ENCODE results near the gene ZP1. TPM values are rescaled to one million over a fixed set of nuclear protein-coding genes. Genes with fewer than 3 reads are reported as not detected.

The ZP1 gene
- total RNA-seq, 1 experiment from 2014 or later: not detected

DNA sequence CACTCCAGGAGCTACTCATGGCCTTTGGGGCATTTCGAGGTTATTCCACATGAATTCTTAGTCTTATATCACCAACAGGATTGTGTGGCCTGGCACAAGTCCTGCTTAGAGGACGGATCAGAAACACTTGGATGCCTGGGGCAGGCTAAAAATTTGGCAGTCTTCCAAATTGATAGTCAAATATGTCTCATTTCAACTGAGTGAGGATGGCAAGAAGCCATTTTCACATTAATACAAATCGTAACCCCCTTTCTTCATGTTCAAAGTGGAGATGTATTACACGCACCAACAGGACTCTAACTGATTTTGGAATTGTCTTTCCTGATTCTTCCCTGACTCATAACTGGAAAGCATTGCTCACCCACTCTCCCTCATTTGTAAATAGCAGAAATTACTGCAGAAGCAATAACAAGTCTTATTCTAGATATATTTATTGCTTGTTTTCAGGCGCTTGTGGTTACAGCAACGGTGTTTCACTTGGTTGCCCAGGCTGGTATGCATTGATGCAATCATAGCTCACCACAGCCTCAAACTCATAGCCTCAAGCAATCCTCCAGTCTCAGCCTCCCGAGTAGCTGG, 35.8 kb upstream of the ZP1 start:
- Mint-ChIP-seq H3K4me3 (ENCODE audit: unreplicated experiment) (no peak overlapping the region), H3K27ac (ENCODE audit: unreplicated experiment) (no peak overlapping the region), H3K4me1 (ENCODE audit: low read depth, unreplicated experiment) (no peaks in the 10 kb centered on the region), H3K36me3 (ENCODE audit: insufficient read depth, unreplicated experiment) (no peaks in the 10 kb centered on the region), H3K9me3 (ENCODE audit: unreplicated experiment) (no peaks in the 10 kb centered on the region), H3K27me3 (ENCODE audit: insufficient read depth, unreplicated experiment) (peaks cover 3% of the 10 kb centered on the region)
- no peaks in the 10 kb centered on the region for H3K27me3 ChIP-seq (replicated peaks; ENCODE audit: control insufficient read depth, insufficient read depth, low read length)
- intact Hi-C loops (cut with micrococcal nuclease; ENCODE audit: unreplicated experiment): loop anchor here (1.0 to 2.0 kb wide), 5 partner anchors 56 to 295 kb away; no protein-coding TSS in a partner anchor
- H3K36me3 ChIP-seq (ENCODE audit: control insufficient read depth, insufficient read depth, low read length): no peaks in the 10 kb centered on the region
- H3K9me3 ChIP-seq: no peaks in the 10 kb centered on the region
- no peak for DNase-seq
- ChIA-PET POLR2A (no interaction called here), CTCF (interaction anchor here (0.6 to 10.7 kb wide), 12 partner anchors 11 to 721 kb away, joined by 3 to 200 read pairs (median 4); partner anchors contain the start of genes TMEM109 and ZP1)
- TF ChIP-seq, protein P1, sequence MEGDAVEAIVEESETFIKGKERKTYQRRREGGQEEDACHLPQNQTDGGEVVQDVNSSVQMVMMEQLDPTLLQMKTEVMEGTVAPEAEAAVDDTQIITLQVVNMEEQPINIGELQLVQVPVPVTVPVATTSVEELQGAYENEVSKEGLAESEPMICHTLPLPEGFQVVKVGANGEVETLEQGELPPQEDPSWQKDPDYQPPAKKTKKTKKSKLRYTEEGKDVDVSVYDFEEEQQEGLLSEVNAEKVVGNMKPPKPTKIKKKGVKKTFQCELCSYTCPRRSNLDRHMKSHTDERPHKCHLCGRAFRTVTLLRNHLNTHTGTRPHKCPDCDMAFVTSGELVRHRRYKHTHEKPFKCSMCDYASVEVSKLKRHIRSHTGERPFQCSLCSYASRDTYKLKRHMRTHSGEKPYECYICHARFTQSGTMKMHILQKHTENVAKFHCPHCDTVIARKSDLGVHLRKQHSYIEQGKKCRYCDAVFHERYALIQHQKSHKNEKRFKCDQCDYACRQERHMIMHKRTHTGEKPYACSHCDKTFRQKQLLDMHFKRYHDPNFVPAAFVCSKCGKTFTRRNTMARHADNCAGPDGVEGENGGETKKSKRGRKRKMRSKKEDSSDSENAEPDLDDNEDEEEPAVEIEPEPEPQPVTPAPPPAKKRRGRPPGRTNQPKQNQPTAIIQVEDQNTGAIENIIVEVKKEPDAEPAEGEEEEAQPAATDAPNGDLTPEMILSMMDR (IDR thresholded peaks at IDR 0.05; ENCODE audit: insufficient read depth in 1 of 2, low read depth in 1 of 2, low read length in 1 of 2, severe bottlenecking in 1 of 2, unreplicated experiment in 1 of 2): no peak
- H3K4me3 ChIP-seq (ENCODE audit: low read depth, low read length): no peak overlapping the region
- BruUV-seq (replicated peaks): no TSS peak
- no peaks in the 10 kb centered on the region for H3K4me1 ChIP-seq

DNA sequence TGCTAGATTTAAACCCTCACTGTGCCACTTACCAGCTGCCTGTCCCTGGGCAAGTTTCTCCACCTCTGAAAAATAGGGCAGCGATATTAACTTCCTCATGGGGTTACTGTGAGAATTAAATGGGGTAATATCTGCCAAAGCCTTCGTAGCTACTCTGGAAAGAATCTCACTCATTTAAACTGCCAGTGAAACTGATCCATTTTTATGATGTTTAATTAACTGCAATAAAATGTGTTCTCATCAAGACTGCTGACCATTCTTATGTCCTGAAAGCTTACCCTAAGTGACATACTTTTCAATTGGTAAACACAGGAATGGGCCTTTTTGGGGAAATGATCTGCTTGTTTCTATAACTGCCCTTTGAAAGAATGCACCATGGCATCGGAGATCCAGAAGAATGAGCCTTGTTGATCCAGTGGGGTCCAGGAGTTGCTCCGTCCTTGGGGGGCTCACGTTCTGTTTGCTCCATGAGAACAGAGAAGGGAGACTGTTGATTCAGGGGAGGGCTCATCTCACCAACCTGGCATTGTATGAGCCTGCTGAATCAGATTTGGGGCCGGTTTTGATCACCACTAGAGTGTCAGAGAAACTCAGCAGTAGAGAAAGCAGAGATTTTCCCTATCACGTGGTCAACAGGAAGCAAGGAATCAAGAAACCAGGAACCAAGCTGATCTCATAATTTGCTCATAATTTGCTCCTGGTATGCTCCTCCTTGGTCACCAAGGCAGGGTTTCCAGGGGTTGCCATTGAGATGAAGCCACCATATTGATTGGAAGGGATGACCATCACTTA, 32.4 kb upstream of the ZP1 start:
- Histone ChIP-seq H3K4me1 (no peaks in the 10 kb centered on the region), H3K9me3 (no peaks in the 10 kb centered on the region), H3K27me3 (replicated peaks; ENCODE audit: control insufficient read depth, insufficient read depth, low read length) (no peaks in the 10 kb centered on the region), H3K36me3 (ENCODE audit: control insufficient read depth, insufficient read depth, low read length) (no peaks in the 10 kb centered on the region), H3K4me3 (ENCODE audit: low read depth, low read length) (no peak overlapping the region)
- Mint-ChIP-seq H3K4me3 (ENCODE audit: unreplicated experiment) (no peak overlapping the region), H3K27ac (ENCODE audit: unreplicated experiment) (no peak overlapping the region), H3K9me3 (ENCODE audit: unreplicated experiment) (no peaks in the 10 kb centered on the region), H3K27me3 (ENCODE audit: insufficient read depth, unreplicated experiment) (no peaks in the 10 kb centered on the region), H3K36me3 (ENCODE audit: insufficient read depth, unreplicated experiment) (peaks cover 6% of the 10 kb centered on the region), H3K4me1 (ENCODE audit: low read depth, unreplicated experiment) (no peaks in the 10 kb centered on the region)
- no TSS peak for BruUV-seq (replicated peaks)
- no peak for DNase-seq
- TF ChIP-seq, protein P1 (IDR thresholded peaks at IDR 0.05; ENCODE audit: insufficient read depth in 1 of 2, low read depth in 1 of 2, low read length in 1 of 2, severe bottlenecking in 1 of 2, unreplicated experiment in 1 of 2): no peak
- ChIA-PET CTCF (interaction anchor here (10.7 kb wide), 1 partner anchor 53 kb away, joined by 200 read pairs; no protein-coding TSS in a partner anchor), POLR2A (no interaction called here)
- intact Hi-C loops (cut with micrococcal nuclease; ENCODE audit: unreplicated experiment): no loop called here

DNA sequence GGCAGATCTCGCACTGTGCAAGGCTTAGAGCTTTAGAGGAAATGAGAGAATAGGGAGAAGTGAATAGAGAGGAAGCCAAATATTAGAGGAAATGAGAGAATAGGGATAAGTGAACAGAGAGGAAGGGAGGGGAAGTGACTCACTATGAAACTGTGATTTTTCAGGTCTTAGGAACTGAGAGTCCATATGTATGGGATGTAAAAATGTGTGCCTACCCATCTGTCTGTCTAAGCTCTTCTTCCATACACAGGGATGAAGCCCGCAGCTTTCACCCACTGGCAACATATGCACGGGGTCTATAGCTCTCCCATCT, 31.9 kb upstream of the ZP1 start:
- no peaks in the 10 kb centered on the region for H3K27me3 ChIP-seq (replicated peaks; ENCODE audit: control insufficient read depth, insufficient read depth, low read length)
- H3K4me3 Mint-ChIP-seq (ENCODE audit: unreplicated experiment): no peak overlapping the region
- peaks cover 6% of the 10 kb centered on the region for H3K36me3 Mint-ChIP-seq (ENCODE audit: insufficient read depth, unreplicated experiment)
- H3K27me3 Mint-ChIP-seq (ENCODE audit: insufficient read depth, unreplicated experiment): no peaks in the 10 kb centered on the region
- no TSS peak for BruUV-seq (replicated peaks)
- H3K9me3 Mint-ChIP-seq (ENCODE audit: unreplicated experiment): no peaks in the 10 kb centered on the region
- TF ChIP-seq, protein P1 (IDR thresholded peaks at IDR 0.05; ENCODE audit: insufficient read depth in 1 of 2, low read depth in 1 of 2, low read length in 1 of 2, severe bottlenecking in 1 of 2, unreplicated experiment in 1 of 2): no peak
- H3K27ac Mint-ChIP-seq (ENCODE audit: unreplicated experiment): no peak overlapping the region
- no peaks in the 10 kb centered on the region for H3K4me1 Mint-ChIP-seq (ENCODE audit: low read depth, unreplicated experiment)
- intact Hi-C loops (cut with micrococcal nuclease; ENCODE audit: unreplicated experiment): no loop called here
- H3K4me3 ChIP-seq (ENCODE audit: low read depth, low read length): no peak overlapping the region
- DNase-seq: no peak
- H3K36me3 ChIP-seq (ENCODE audit: control insufficient read depth, insufficient read depth, low read length): no peaks in the 10 kb centered on the region
- H3K9me3 ChIP-seq: no peaks in the 10 kb centered on the region
- ChIA-PET CTCF (interaction anchor here (0.6 to 10.7 kb wide), 2 partner anchors 52 to 72 kb away, joined by 4 to 200 read pairs; no protein-coding TSS in a partner anchor), POLR2A (no interaction called here)
- no peaks in the 10 kb centered on the region for H3K4me1 ChIP-seq
